Skeletal muscle satellite cell (primary cell): ENCODE data around the gene PATE3.

ENCODE experiments used
- H3K27me3 ChIP-seq: 2 replicates; pipeline ENCODE4 v1.7.0; 2013; ENCODE audit warnings: low read length; ENCODE audit not compliant: control insufficient read depth, insufficient read depth
- H3K36me3 ChIP-seq: 2 replicates; pipeline ENCODE4 v1.7.0; 2013; ENCODE audit warnings: mild to moderate bottlenecking, control low read depth, low read length; ENCODE audit not compliant: insufficient read depth
- H3K4me1 ChIP-seq: 2 replicates; pipeline ENCODE4 v1.7.0; 2013; ENCODE audit warnings: low read length; ENCODE audit not compliant: control insufficient read depth, insufficient read depth
- H3K4me2 ChIP-seq: 2 replicates; pipeline ENCODE4 v1.7.0; 2013; ENCODE audit warnings: mild to moderate bottlenecking, low read length
- H3K4me3 ChIP-seq: 2 replicates; pipeline ENCODE4 v1.7.0; 2013; ENCODE audit warnings: low read length
- H3K9ac ChIP-seq: 2 replicates; pipeline ENCODE4 v1.7.0; 2013; ENCODE audit warnings: mild to moderate bottlenecking, low read depth, low read length, moderate library complexity
- H3K9me3 ChIP-seq: replicated peaks from 2 replicates; pipeline ENCODE4 v1.7.0; 2013; ENCODE audit warnings: mild to moderate bottlenecking, control low read depth, low read length

Gene PATE3

DNA sequence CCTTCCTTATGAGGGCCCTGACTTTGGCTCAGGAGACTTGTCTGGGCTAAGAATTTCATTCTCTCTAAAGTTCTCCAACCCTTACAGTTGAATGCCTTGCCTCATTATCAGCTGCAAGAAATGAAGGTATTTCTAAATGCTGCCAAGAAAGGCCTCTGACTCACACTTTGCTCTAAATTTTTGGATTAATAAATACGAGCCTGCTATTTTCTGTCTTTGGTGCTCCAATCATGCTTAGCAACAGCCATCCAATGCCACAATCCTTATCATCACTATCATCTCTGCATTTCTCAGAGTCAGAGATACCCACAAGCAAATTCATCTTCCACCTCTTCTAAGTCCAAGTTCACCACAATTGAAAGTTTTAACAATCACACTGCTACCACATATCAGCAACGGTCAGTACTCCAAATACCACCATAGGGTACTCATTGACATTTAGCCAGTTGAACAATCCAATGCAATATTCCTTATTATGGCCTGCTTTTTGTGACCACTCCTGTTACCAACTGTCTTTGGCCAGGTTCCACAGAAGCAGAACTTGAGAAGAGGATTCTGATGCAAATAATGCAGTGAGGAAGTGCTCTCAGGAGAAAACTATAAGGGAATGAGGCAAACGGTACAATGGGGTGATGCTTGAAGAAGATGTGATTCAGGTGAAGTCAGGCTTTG, 15.0 kb upstream of the PATE3 start:
- H3K36me3 ChIP-seq = no peaks in the 10 kb centered on the region
- no peak overlapping the region for H3K9ac ChIP-seq
- no peak overlapping the region for H3K4me2 ChIP-seq
- no peaks in the 10 kb centered on the region for H3K9me3 ChIP-seq
- H3K27me3 ChIP-seq = peaks cover 12% of the 10 kb centered on the region
- no peaks in the 10 kb centered on the region for H3K4me1 ChIP-seq
- H3K4me3 ChIP-seq = no peak overlapping the region

DNA sequence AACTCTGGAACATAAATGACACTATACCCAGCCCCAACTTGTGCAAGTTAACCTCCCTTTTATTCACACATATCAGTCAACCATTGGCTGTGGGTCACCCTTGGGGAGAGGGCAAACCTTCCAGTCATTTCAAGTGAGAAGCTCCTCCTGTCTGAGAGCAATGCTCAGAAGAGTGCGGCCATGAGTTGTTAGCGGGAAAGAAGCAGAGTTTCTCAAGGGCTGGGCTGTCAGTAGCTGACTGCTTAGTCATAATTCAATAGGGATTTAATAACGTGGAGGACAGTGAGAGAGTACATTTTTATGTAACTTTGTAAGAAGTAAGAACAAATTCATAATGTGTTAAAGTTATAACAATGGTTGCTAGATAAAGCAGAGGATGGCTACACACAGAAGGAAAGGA, 14.4 kb upstream of the PATE3 start:
- peaks cover 12% of the 10 kb centered on the region for H3K27me3 ChIP-seq

DNA sequence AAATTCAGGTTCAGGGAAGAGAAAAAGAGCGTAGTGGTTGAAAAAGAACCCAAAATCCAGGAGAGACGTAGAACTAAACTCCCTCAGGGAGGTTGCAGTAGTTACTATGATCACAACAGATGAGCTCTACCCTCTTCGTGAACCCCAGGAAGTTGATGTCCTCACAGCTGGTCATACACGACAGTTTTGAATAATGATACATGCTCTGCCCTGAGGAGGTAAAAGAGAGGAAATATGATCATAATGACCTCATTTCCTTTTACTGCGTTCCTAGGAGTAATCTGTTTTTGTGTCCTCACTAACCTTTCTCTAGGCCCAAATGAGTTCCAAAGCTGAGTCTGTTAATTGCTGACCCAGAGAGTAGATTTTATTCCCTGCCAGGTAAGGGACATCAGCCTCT, 10.6 kb upstream of the PATE3 start:
- no peak overlapping the region for H3K4me3 ChIP-seq
- H3K4me1 ChIP-seq = no peaks in the 10 kb centered on the region
- H3K9ac ChIP-seq = no peak overlapping the region
- no peak overlapping the region for H3K4me2 ChIP-seq
- no peaks in the 10 kb centered on the region for H3K27me3 ChIP-seq
- H3K9me3 ChIP-seq = no peaks in the 10 kb centered on the region
- H3K36me3 ChIP-seq = no peaks in the 10 kb centered on the region

More for the DNA sequence above, 14.4 kb upstream of the PATE3 start:
- Histone ChIP-seq H3K4me1 (no peaks in the 10 kb centered on the region), H3K36me3 (no peaks in the 10 kb centered on the region), H3K9ac (no peak overlapping the region), H3K4me3 (no peak overlapping the region), H3K9me3 (no peaks in the 10 kb centered on the region), H3K4me2 (no peak overlapping the region)

DNA sequence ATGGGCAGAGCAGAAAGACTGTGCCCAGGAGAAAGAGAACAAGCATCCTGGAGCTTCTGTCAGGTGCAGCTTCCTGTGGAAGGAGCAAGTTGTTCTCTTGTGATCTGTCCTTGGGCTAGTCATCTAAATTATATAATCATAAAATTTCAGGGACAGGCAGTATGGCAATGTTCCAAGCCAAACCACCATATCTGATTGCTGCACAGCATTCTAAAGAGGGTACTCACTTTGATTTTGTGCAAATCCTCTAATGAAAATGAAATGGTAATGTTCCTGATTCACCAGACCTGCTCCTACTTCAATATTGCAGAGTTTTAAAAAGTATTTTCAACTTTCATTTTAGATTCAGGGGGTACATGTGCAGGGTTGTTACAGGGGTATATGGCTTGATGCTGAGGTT, 9.2 kb upstream of the PATE3 start, which contains the start of gene PATE2:
TSS of gene PATE2 (minus strand) at position 101 of the 400 bp plus-strand sequence. CDS start at position 46, 55 bp downstream.
- Histone ChIP-seq H3K4me1 (no peaks in the 10 kb centered on the region), H3K9ac (no peak within 1 kb of the TSS), H3K27me3 (no peaks in the 10 kb centered on the region), H3K4me3 (no peak within 1 kb of the TSS), H3K36me3 (no peaks in the 10 kb centered on the region), H3K9me3 (no peaks in the 10 kb centered on the region), H3K4me2 (no peak within 1 kb of the TSS)

DNA sequence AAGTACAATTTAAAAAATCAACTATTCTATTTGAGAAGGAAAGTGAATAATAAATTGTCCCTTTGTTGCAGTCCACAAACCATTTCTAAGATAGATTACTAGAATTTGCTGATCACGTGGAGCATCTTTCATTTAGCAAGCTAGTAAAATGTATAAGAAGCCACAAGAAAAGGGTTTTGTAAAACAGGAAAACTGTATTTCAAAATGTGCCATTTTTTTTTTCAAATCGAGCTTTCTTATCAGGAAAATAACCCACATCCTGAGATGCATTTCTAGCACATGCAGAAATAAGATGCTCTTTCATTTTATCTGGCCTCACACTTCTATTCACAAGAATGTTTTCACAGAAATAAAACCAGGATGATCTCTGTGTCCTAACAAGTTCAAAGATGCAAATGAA, 3.2 kb upstream of the PATE3 start:
- Histone ChIP-seq H3K27me3 (peaks cover 7% of the 10 kb centered on the region), H3K4me1 (no peaks in the 10 kb centered on the region), H3K9me3 (no peaks in the 10 kb centered on the region), H3K4me3 (no peak overlapping the region), H3K4me2 (no peak overlapping the region), H3K36me3 (no peaks in the 10 kb centered on the region), H3K9ac (no peak overlapping the region)

DNA sequence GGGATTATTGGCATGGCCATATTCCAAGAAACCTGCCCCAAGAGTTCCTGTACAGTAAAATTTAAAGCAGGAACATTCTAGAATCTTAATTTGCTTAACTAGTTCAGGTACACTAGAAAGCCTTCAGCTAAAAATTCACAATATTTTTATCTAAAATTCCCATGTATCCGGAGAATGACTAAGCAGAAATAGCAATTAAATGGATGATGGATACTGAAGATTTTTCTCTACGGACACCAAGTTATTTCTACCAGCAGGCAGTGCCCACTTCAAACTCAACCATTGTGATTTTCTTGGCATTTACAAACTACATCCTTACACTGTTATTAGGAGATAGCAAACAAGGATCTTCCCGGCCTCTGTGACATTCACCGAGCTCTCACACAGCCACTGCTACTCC, 2.9 kb downstream of the PATE3 start:
- no peaks in the 10 kb centered on the region for H3K4me1 ChIP-seq
- no peak overlapping the region for H3K9ac ChIP-seq
- H3K4me2 ChIP-seq = no peak overlapping the region
- peaks cover 1% of the 10 kb centered on the region for H3K27me3 ChIP-seq
- H3K4me3 ChIP-seq = no peak overlapping the region
- no peaks in the 10 kb centered on the region for H3K9me3 ChIP-seq
- H3K36me3 ChIP-seq = no peaks in the 10 kb centered on the region

DNA sequence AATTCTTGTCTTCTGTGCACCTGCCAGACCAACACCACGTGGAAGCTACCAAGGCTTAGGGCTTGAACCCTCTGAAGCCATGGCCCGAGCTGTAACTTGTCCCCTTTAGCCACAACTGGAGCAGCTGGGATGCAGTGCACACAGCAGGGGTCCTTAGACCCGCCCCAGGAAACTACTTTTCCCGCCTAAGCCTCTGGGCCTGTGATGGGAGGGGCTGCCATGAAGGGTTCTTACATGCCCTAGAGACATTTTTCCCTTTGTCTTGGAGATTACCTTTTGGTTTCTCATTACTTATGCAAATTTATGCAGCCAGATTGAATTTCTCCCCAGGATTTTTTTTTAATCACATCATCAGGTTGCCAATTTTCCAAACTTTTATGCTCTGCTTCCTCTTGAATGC, 9.7 kb downstream of the PATE3 start:
- Histone ChIP-seq H3K9ac (no peak overlapping the region), H3K4me2 (no peak overlapping the region), H3K4me3 (no peak overlapping the region), H3K36me3 (no peaks in the 10 kb centered on the region), H3K4me1 (no peaks in the 10 kb centered on the region), H3K27me3 (no peaks in the 10 kb centered on the region), H3K9me3 (no peaks in the 10 kb centered on the region)

DNA sequence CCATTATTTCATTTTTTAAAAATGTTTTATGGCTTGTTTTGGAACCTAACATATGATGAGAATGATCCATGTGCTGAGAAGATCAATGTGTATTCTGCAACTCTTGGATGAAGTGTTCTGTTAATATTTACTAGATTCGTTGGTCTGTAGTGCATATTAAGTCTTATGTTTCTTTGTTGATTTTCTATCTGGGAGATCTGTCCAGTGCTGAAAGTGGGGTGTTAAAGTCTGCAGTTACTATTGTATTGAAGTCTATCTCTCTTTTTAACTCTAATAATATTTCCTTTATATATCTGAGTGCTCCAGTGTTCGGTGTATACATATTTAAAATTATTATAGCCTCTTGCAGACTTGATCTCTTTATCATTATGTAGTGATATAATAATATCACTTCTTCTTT, 11.9 kb downstream of the PATE3 start:
- no peak overlapping the region for H3K4me3 ChIP-seq
- no peak overlapping the region for H3K4me2 ChIP-seq
- H3K9me3 ChIP-seq = peaks cover 6% of the 10 kb centered on the region
- H3K36me3 ChIP-seq = no peaks in the 10 kb centered on the region
- H3K9ac ChIP-seq = no peak overlapping the region
- no peaks in the 10 kb centered on the region for H3K27me3 ChIP-seq
- H3K4me1 ChIP-seq = no peaks in the 10 kb centered on the region

DNA sequence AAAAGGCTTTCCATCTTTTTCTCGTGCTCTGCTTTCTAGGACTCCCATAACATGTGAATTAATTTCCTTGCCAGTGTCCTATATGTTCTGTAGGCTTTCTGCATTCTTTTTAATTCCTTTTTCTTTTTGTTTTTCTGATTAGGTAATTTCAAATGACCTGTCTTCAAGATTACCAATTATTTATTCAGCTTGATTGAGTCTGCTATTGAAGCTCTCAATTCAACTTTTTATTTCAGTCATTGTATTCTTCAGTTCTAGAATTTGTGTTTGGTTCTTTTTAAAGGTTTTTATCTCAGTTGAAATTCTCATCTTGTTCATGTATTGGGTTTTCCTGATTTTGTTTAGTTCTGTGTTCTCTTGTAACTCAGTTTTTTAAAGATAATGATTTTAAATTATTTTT, 14.5 kb downstream of the PATE3 start:
- no peaks in the 10 kb centered on the region for H3K4me1 ChIP-seq
- no peaks in the 10 kb centered on the region for H3K27me3 ChIP-seq
- H3K9ac ChIP-seq = no peak overlapping the region
- H3K4me2 ChIP-seq = no peak overlapping the region
- H3K36me3 ChIP-seq = no peaks in the 10 kb centered on the region
- H3K9me3 ChIP-seq = peaks cover 6% of the 10 kb centered on the region
- H3K4me3 ChIP-seq = no peak overlapping the region

DNA sequence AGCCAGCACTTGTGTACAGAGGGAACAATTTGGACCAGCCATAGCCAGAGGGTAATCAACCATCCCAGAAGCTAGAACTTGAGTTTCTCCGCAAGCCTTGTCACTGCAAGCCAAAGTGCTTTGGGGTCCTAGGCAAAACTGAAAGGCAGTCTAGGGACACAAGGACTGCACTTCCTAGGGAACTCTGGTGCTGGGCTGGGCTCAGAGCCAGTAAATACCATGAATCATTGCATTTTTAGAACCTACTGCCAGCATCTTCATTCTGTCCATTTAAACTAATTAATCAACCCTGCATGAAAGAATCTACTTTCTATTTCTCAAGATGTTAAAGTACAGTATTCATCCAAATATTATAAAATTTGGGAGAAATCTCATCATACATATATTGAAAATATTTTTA, 20.0 kb downstream of the PATE3 start:
- no peaks in the 10 kb centered on the region for H3K4me1 ChIP-seq
- H3K4me2 ChIP-seq = no peak overlapping the region
- no peak overlapping the region for H3K9ac ChIP-seq
- H3K4me3 ChIP-seq = no peak overlapping the region
- no peaks in the 10 kb centered on the region for H3K27me3 ChIP-seq
- H3K36me3 ChIP-seq = no peaks in the 10 kb centered on the region
- H3K9me3 ChIP-seq = peaks cover 5% of the 10 kb centered on the region

DNA sequence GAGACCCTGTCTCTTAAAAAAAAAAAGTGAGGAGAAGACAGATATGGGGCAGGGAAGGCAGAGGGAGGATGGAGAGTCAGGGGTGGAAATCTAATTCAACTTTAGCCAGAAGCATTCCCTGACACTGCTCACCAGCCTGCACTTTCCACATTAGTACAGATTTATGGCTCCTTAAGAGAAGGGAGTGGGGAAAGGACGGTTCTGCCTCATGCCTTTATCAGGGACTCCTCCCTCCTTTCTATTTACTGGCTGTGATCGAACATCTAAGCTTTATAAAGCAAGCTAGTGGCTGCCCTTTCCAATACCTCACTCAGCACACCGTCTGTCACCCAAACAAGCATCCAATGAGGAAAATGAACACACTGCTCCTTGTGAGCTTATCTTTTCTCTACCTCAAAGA, 45.1 kb downstream of the PATE3 start, which contains the start of gene PATE4:
TSS of gene PATE4 (plus strand) at position 301 of the 400 bp plus-strand sequence. CDS start at position 345, 44 bp downstream.
- H3K36me3 ChIP-seq = no peaks in the 10 kb centered on the region
- no peaks in the 10 kb centered on the region for H3K9me3 ChIP-seq
- no peak within 1 kb of the TSS for H3K4me2 ChIP-seq
- H3K27me3 ChIP-seq = peaks cover 3% of the 10 kb centered on the region
- no peak within 1 kb of the TSS for H3K9ac ChIP-seq
- H3K4me1 ChIP-seq = no peaks in the 10 kb centered on the region
- no peak within 1 kb of the TSS for H3K4me3 ChIP-seq

DNA sequence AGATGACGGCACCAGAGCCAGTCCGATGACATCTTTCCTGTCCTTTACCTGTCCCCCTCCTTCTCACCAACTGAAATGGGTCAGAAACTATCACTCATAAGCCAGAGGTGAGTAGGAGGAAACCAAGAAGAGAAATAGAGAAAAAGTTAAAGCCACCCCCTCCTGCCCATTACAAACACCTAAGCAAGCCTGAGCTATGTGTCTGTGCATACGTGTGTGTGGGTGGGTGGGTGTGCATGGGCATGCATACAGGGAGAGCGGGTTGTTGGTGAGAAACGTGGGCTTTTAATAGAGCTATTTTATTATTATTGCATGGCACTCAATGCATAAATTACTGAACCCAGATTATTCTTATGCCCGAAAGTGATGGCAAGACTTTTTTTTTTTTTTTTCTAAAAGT, 47.8 kb downstream of the PATE3 start:
- no peaks in the 10 kb centered on the region for H3K36me3 ChIP-seq
- H3K4me1 ChIP-seq = no peaks in the 10 kb centered on the region
- H3K9ac ChIP-seq = no peak overlapping the region
- H3K4me2 ChIP-seq = no peak overlapping the region
- H3K27me3 ChIP-seq = peaks cover 3% of the 10 kb centered on the region
- no peaks in the 10 kb centered on the region for H3K9me3 ChIP-seq
- no peak overlapping the region for H3K4me3 ChIP-seq
